GM19239 (cell line): ENCODE results near the gene WNT10A.
"Not testable (repeated sequence)": the region's sequence is repeated elsewhere in the genome, so short reads cannot be mapped to it uniquely, and the experiment has no call there.

Experiments
- DNase-seq: peaks from one replicate; pipeline ENCODE4 v3.0.0; 2011; ENCODE audit warnings: low spot score; ENCODE audit not compliant: insufficient read length
- FAIRE-seq: peaks from 2 replicates; lab custom pipeline; 2011; peaks lifted over from hg19 to GRCh38; lab: Jason Lieb, UNC

WNT10A gene

GRCh38 chr2:218880102-218880858 lies at the start of gene WNT10A:
Gene WNT10A (plus strand): TSS chr2:218880852. CDS start chr2:218880996, 144 bp downstream.
- FAIRE-seq (peak; percentile 92), DNase-seq (peak; percentile 74)

GRCh38 chr2:218831378-218831990 lies 49.2 kb upstream of the WNT10A start, which contains the start of gene PRKAG3:
Gene PRKAG3 (minus strand): TSS chr2:218831803.
- DNase-seq (no peak), FAIRE-seq (no peak)

- DNase-seq (no peak), FAIRE-seq (no peak)
Observed at GRCh38 chr2:218832081-218832480, 48.6 kb upstream of the WNT10A start.

GRCh38 chr2:218832520-218832919 lies 48.1 kb upstream of the WNT10A start:
- DNase-seq (no peak), FAIRE-seq (no peak)

GRCh38 chr2:218833023-218833609 lies 47.5 kb upstream of the WNT10A start:
- DNase-seq (no peak), FAIRE-seq (no peak)

GRCh38 chr2:218834685-218835084 lies 46.0 kb upstream of the WNT10A start:
- no peak for FAIRE-seq
- no peak for DNase-seq

- no peak for DNase-seq
- no peak for FAIRE-seq
Observed at GRCh38 chr2:218837495-218837894, 43.2 kb upstream of the WNT10A start.

GRCh38 chr2:218839430-218839829 lies 41.2 kb upstream of the WNT10A start:
- FAIRE-seq = peak; percentile 28
- DNase-seq = no peak

- no peak for FAIRE-seq
Observed at GRCh38 chr2:218839888-218840287, 40.8 kb upstream of the WNT10A start.

GRCh38 chr2:218844334-218844733 lies 36.3 kb upstream of the WNT10A start:
- FAIRE-seq, DNase-seq: not testable (repeated sequence)

More at GRCh38 chr2:218839888-218840287, 40.8 kb upstream of the WNT10A start:
- DNase-seq = no peak

GRCh38 chr2:218846963-218847362 lies 33.7 kb upstream of the WNT10A start:
- not testable (repeated sequence) for FAIRE-seq, DNase-seq

GRCh38 chr2:218849721-218850120 lies 30.9 kb upstream of the WNT10A start:
- FAIRE-seq (no peak), DNase-seq (no peak)

- DNase-seq (no peak), FAIRE-seq (no peak)
Observed at GRCh38 chr2:218850796-218851195, 29.9 kb upstream of the WNT10A start.

- FAIRE-seq = no peak
- no peak for DNase-seq
Observed at GRCh38 chr2:218851286-218851685, 29.4 kb upstream of the WNT10A start.

- DNase-seq (no peak), FAIRE-seq (peak; percentile 68)
Observed at GRCh38 chr2:218852911-218853667, 27.6 kb upstream of the WNT10A start.

GRCh38 chr2:218853766-218854165 lies 26.9 kb upstream of the WNT10A start:
- DNase-seq = no peak
- FAIRE-seq = no peak

- DNase-seq (no peak), FAIRE-seq (no peak)
Observed at GRCh38 chr2:218854860-218855259, 25.8 kb upstream of the WNT10A start.

- FAIRE-seq (no peak), DNase-seq (no peak)
Observed at GRCh38 chr2:218855305-218856166, 25.1 kb upstream of the WNT10A start.

GRCh38 chr2:218856167-218856895 lies 24.3 kb upstream of the WNT10A start:
- DNase-seq (no peak), FAIRE-seq (no peak)
